Activated T-cell treated with anti-CD3 and anti-CD28 coated beads for 4 hours (primary cell): ENCODE results near the gene DNAI7.

Experiments used
- DNase-seq: peaks from one replicate; pipeline ENCODE4 v3.0.0-alpha.2; 2020

Gene DNAI7

DNA sequence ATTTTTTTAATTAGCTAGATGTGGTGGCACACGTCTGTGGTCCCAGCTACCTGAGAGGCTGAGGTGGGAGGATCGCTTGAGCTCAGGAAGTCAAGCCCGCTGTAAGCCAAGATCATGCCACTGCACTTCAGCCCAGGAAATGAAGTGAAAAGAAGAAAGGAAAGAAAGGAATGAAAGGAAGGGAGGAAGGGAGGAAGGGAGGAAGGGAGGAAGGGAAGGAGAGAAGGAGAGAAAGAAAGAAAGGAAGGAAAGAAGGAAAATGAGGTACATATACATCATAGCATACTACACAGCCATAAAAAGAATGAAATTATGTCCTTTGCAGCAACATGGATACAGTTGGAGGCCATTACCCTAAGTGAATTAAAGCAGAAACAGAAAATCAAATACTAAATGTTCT lies 12.2 kb downstream of the DNAI7 start:
- no peak for DNase-seq

DNA sequence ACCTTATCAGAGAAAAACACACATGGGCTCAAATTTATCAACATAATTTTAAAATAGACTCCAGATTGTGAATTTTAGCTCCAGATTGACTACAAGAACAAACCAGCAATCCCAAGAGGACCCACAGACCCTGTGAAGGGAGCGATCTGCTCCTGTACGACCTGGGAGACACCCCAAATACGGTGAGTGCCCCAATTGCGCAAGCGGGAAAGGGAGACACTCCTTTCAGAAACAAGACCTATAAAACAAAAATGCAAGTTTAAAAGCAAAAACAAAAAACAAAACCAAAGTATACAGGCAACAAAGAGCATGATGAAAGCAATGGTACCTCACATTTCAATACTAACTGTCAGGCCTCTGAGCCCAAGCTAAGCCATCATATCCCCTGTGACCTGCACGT lies 32.1 kb downstream of the DNAI7 start:
- no peak for DNase-seq

DNA sequence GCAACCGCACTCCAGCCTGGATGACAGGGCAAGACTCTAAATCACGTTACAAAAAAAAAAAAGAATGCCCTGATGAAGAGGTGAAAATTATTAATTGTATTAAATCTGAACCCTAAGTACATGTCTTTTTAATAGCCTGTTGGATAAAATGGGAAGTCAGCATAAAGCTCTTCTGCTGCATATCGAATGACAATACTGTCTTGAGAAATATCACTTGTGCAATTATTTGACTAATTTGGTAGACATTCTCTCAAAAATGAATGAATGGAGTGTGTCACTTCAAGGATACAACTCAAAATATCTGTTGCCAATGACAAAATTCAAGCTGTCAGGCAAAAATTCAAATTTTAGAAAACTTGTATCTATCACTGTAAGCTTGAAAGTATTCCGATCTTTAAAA lies 38.9 kb downstream of the DNAI7 start:
- DNase-seq = no peak

DNA sequence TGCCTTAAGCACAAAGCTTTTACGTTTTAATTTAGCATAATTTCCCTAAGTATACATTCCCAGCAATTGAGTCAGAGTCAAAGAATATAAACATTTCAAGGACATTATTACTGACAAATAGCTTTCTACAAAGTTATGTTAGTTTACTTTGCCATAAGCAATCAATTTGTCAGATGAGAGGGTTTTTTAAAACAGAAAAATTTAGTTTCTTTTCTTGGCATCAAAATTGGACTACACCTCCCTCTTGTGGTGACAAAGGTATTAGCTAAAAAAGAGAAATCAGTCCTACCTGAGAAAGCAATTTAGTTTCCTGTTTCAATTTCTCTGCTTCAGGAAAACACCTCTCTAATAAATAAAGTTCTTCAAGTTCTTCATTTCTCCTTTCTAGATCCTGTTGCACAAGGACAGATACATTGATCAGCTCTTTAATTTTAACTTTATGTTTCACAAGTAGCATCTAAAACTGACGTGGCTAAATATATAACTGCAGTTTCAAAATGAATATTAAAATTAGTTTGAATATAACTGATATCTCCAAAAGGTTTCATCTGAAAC lies 39.9 kb downstream of the DNAI7 start:
- DNase-seq = no peak

DNA sequence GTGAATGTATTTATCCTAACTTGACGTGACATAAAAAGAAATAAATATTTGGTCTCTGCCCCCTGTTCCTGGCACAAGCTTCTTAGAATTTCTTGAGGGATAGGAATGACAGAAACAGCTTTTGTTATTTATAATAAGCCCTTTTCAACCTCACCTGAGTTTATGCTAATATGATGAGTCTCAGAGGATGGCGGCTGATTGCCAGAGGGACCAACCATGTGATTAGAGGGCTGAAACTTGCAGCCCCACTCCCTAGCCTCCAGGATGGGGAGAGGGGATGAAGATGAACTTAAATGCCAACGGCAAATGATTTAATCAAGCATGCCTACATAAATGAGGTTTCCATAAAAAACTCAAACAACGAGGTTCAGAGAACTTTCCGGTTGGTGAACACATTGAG lies 42.9 kb downstream of the DNAI7 start:
- no peak for DNase-seq

DNA sequence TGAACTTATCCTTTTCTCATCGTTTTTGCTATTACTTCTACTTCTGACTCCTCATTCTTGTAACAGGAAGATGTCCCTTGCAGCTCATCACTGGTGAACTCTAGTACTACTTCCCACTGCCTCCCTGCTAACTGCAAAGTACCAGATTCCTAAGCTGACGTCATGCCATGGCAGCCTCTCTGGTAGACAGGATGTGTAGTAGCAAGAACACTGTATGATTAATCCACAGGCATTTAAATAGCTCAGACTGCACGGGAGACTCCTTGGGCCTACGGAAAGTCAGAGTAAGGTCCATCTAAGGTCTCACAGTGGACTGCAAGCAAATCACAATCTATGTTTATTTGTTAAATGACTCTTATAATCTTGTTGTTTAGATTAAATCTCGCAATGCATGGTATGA lies 43.5 kb downstream of the DNAI7 start:
- no peak for DNase-seq

DNA sequence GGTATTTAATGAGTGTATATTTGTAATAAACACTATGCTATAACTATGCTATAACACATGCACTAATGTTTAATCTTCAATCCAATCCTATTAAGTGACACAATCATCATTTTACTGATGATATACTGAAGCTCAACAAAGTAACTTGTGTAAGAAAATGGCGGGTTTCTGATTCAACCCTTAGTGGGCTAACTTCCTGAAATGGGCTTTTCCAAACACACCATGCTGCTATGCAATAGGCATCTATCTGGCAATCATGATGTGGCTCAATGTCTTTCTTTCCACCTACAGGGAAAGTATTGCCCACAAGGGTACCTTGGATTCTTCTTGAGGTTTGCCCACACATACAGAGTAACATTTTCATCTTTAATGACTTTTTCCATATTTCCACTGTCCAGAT lies 48.3 kb downstream of the DNAI7 start:
- no peak for DNase-seq

DNA sequence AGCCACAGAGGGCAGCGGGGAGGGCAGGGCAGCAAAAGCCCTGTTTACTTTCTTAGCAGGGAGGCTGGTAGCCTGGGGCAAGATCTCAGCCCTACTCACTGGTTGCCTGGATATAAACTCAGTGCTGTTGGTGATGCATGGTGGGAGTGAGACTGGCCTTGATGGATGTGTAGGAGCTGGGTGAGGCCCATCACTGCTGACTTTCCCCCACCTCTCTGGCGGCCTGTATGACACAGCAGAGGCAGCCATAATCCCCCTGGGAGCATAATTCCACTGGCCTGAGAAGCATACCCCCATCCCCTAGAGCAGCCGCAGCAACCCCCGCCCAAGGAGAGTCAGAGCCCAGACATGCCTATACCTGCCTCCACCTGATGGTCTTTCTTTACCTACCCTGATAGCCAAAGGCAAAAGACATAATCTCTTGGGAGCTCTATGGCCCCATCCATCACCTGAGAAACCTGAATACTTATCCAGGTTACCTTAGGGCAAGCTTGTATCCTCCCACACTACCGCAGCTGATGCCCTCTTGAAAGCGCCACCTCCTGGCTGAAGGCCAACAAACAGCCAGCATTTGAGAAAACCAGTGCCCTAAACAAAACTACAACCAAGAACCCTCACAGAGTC lies 59.3 kb downstream of the DNAI7 start:
- DNase-seq = no peak

DNA sequence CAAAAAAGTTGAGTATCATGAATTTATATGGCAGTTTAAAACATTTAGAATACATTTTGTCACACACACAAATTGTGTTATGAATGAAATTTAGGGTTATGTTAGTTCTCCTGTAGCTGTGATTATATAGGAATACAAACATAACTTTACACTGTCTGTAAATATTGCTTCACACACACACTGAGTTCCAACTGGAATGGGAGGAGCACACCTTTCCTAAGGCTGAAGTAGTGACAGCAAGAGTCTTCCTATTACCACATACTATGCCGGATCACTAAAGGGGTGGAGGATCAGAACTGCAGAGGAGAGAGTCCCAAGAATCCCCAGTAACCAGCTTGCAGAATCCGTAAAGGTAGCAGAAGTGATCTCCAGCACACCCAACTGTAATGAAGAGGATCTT lies 63.7 kb downstream of the DNAI7 start:
- DNase-seq = no peak

DNA sequence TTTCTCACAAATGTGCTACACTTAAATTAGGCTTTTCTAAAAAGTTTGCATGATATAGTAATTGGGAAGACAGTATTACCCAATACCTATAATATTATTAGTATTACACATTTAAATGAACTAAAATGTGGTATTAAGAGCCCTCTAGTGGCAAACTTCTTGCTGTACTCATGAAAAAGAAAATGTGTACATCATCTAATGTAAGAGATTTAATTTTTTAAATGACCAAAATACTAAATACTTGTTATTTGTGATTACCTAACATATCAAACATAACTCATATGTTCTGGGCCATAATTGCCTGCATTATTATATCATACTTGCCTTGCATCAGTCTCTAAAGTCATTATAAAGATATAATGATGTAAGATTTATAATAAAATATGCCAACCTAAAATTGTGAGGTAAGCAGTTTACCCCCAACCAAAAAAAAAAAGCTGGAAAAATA lies 64.2 kb downstream of the DNAI7 start:
- no peak for DNase-seq

DNA sequence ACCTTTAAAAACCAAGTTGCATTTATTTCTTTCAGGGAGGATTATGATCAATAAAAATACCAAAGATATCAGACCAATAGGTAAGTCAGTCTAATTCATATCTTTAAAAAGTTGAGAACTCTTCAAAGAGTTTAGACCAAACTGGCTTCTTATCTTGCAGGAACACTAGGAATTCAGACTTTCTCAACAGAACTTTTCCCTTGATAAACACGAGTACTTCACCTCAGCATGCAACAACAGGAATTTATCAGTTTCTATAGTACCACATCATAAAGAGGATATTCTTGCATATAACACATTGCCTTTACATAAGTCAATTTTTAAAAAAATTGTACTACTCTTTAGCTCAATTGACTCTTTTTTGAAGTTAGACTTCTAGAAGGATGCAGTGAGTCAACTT lies 68.2 kb downstream of the DNAI7 start:
- no peak for DNase-seq

DNA sequence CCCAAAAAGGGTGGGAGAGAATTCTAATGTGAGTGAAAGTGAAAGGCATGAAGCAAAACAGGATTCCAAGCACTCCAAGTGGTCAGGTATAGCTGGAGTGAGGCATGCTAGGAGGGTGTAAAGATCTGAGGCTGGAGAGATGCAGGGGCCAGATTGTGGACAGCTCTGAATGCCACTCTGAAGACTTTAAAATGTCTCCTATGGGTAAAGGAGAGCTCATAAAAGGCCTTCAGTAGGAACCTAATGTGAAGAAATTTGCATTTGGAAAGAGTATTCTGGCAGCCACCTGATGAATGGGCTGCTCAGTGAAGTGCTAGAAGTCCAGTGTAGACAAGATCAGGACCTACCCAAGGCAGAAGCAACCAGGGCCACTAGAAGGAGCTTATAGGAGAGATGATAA lies 68.9 kb downstream of the DNAI7 start:
- DNase-seq = no peak

DNA sequence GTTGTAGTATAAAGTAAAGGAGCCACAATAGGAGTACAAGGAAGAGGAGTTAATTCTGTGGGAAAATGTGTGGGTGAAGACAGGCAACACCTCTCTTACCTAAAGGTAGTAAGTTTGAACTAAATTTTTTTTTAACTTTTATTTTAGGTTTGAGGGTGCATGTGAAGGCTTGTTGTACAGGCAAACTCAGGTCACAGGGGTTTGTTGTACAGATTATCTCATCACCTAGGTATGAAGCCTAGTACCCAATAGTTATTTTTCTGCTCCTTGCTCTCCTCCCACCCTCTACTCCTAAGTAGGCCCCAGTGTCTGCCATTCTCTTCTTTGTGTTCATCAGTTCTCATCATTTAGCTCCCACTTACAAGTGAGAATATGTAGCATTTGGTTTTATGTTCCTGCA lies 70.5 kb downstream of the DNAI7 start:
- DNase-seq = no peak

DNA sequence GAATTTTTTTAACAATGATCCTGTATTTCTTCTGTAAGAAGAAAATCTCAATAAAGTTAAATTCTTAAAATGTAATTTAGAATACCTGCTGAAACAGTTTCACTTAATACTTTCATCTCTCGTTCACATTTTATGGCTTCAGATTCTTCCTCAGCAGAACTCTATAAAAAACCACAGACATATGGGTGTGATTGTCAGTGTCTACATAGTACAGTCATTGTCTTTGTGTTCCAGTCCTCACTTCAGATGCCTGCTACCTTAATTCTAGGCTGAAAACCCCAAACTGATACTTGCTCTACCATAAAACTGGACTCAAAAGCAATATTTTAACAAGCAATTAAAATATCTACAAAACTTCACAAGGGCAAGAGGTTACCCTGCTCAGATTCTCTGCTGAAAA lies 71.8 kb downstream of the DNAI7 start:
- DNase-seq = no peak

DNA sequence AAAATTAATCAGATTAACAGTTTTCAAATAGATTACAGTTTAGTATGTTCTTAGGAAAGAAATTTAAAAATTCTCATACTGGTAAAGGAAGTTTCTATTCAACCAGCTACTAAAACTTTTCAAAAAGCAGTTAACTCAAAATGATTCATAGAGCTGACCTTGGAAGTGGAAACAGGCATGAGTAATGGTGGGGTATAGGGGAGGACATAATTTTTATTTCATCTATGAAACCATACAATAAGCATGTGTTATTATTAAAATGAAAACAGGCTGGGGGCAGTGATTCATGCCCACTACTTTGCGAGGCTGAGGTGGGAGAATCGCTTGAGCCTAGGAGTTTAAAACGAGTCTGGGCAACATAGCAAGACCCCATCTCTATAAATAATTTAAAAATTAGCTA lies 73.0 kb downstream of the DNAI7 start:
- no peak for DNase-seq

DNA sequence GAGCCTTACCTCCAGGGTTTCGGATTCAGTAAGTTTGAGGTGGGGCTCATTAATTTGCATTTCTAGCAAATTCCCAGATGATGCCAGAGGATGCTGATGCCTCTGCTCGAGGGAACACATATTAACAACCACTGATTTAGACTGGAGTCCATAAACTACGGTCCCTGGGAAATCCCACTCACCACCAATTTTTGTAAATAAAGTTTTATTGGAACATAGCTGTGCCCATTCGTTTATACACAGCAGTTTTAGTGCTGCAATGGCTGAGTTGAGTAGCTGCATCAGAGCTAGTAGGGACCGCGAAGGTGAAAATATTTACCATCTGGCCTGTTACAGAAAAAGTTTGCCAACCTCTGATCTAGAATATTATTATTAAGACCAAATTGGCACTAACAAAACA lies 73.8 kb downstream of the DNAI7 start:
- DNase-seq = no peak

DNA sequence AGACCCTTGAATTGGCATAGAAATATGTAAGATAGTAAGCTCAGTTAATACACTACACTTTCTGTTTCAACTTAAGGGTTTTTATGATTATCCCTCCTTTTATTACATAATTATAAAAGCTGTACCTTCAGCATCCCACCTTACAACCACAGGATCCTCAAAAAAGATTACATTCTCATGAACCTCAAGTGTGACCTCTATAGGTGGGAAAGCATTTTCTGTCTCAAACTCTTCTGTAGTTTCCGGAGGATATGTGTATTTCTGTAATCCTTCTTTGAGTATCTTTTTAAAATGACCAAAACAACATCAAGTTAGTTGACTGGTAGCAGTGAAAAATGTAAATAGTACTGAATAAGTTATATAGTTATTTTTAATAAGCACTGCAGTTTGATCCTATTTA lies 75.9 kb downstream of the DNAI7 start:
- no peak for DNase-seq

DNA sequence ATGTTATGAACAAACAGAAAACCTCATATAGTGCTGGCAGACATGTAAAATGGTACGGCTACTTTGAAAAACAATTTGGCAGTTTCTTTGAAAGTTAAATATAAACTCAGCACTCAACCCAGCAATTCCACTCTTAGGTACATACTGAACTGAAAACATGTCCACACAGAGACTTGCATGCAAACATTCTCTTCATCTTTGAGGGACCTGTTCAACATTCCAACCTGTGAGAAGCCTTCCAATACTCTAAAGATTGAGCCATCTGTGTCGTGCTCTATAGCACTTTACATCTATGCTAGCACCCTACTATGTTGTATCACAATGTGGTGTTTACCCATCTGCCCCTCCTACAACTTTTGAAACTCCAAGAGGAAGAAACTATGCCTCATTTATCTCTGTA lies 79.3 kb downstream of the DNAI7 start:
- DNase-seq = no peak

DNA sequence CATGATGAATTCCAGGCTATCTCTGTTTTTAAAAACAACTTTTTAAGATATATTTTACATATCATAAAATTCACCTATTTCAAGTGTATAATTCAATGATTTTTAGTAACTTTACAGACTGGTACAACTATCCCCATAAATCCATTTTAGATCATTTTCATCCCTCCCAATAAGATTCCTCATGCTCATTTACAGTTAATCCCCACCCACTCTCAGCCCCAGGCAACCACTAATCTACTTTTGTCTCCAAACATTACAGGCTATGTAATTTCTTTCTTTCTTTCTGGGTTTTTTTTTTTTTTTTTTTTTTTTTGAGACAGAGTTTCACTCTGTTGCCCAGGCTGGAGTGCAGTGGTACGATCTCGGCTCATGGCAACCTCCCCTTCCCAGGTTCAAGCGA lies 81.3 kb downstream of the DNAI7 start:
- no peak for DNase-seq

DNA sequence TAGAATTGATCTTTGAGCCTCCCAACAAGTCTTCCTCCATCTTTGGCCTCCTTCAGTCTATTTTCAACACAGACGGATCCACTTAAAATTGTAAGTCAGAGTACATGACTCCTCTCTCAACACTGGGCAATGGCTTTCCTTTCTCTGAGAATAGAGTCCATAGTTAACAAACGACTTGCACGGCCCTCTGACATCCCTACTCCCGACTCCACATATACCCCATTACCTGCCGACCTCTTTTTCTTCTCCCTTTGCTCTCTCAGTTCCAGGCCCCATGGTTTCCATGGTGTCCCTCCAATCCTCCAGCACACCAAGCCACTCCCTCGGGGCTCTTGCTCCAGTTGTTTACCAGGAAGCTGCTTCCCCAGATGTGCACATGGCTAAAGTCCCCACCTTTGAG lies 84.7 kb downstream of the DNAI7 start:
- no peak for DNase-seq

DNA sequence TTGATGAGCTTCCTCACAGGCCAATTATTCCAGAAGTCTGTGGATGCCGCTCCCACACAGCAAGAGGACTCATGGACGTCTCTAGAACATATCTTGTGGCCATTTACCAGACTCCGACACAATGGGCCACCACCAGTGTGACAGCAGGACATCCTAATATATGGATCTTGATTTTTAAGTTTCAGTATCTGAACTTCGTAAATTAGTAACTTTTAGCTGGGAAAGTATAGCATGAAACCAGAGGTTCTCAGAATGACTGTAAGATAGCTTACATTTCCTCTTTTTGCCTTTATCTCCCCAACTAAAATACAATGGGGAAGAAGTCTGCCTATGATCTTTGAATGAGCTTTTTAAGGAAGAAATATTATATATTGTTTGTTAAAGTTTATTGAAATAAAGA lies 87.0 kb downstream of the DNAI7 start:
- DNase-seq = no peak

DNA sequence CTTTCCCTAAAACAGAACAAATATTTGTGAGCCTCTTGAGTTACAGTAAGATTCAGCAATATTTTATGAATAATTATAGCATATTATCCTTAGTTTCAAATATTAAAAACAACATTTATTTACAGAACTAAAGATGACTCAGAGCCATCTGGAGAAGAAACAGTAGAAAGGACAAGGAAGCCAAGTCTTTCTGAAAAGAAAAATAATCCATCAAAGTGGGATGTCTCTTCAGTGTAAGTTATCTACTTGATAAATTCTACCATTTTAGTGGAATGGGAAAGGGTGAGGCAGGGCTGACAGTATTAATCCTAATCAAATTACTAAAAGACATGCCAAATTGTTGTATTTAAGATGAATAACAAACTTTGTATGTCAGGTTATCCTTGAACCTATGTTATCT lies 88.1 kb downstream of the DNAI7 start:
- DNase-seq = no peak

DNA sequence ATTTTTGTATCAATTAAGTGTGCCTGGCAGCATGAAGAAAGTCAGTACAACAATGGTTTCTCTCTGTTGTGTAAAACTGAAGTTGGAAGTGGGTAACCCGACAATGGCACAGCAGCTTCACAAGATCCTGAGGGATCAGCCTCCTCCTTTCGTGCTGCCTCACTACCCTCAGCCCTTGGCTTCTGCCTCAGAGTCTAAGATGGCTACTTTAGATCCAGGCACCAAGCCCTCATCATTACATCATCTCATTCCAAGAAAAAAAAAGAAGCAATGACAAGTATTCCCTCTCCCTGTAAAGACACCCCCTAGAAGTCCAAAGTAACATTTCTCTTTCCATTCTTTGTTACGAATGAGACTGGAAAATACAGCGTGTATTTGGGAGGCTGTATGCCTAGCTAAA lies 92.6 kb downstream of the DNAI7 start:
- no peak for DNase-seq

DNA sequence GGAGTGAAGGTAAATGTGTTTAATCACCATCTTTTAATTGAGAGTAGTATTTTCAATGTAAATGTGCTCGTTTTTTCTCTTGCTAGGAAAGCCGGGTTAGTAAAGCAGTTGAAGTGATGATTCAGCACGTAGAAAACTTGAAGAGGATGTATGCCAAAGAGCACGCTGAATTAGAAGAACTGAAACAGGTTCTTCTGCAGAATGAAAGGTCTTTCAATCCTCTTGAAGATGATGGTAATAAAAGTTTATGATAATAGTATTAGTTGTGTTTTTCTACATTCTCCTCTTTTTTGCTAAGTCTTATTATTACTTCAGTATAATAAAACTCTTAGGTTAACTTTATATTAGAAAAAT lies 93.9 kb downstream of the DNAI7 start:
- DNase-seq = no peak

DNA sequence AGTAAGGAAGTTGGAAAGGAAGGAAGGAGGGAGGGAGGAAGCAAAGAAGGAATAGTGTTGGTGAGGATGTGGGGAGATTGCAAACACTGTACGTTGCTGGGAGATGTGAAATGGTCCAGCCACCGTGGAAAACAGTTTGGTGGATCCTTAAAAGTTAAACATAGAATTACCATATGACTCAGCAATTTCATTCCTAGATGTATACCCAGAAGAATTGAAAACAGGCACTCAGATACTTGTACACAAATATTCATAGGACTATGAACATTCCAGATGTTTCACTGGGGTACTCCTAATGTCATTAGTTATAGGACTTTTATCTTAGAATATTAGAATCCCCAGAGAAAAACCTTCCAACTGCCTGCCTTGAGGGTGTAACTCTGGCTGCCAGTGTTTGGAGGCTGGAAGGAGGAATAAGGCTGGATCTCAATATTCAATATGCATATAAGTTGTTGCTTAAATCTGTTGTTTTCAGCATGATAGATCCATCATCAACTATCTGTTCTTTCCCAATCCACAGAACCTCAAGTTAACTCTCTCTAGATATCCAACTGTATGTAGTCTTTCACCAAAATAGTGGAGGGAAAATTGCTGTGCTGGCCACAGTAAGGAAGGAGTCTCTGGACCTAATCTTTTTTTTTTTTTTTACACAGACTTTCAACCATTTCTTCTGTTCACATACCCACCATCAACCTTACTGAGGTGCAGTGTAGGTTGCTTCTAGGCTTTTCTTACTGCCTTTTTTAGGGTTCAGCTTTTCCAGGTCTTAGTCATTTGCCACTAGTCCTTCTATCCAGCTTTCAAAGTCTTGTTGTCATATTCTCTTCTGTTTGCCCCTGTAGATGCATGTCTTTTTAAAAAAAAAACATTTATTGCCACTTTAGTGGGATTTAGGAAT lies 94.5 kb downstream of the DNAI7 start:
- no peak for DNase-seq
